ENCODE measurements around the gene SHOX. TPM values are rescaled to one million over a fixed set of nuclear protein-coding genes. Genes with fewer than 3 reads are reported as not detected.

The SHOX gene
- total RNA-seq, 1 donor, result 13.4 TPM

DNA sequence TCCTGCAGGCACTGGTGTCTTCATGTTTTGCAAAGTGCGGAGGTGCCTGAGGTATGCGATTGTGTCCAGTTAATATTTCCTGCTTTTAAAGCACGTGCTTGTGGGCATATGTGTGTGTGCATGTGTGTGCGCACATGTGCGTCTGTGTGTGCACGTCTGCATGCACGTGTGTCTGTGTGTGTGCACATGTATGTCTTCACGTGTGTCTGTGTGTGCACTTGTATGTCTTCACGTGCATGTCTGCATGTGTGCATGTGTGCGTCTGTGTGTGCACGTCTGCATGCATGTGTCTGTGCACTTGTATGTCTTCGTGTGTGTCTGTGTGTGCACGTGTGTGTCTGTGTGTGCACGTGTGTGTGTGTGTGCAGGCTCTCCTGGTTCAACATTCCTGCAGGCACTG, 49.5 kb downstream of the SHOX start:
- Histone ChIP-seq H3K36me3 (ENCODE audit: insufficient read depth, low read length) (no peaks in the 10 kb centered on the region), H4K20me1 (ENCODE audit: insufficient read depth, low read length) (no peaks in the 10 kb centered on the region), H3K79me2 (ENCODE audit: insufficient read depth, low read length) (no peaks in the 10 kb centered on the region), H3K4me1 (ENCODE audit: insufficient read depth, low read length) (no peaks in the 10 kb centered on the region), H3K4me3 (ENCODE audit: insufficient read depth, low read length) (no peak overlapping the region), H3K27ac (ENCODE audit: low read depth, low read length) (no peak overlapping the region), H2AFZ (ENCODE audit: low read length) (no peak overlapping the region), H3K27me3 (ENCODE audit: insufficient read depth, low read length) (no peaks in the 10 kb centered on the region), H3K4me2 (ENCODE audit: insufficient read depth, low read length) (no peak overlapping the region), H3K9me3 (ENCODE audit: low read depth, low read length) (no peaks in the 10 kb centered on the region)
- DNase-seq (ENCODE audit: insufficient read length, low spot score, missing footprints), result no peak
- TF ChIP-seq, protein P1, sequence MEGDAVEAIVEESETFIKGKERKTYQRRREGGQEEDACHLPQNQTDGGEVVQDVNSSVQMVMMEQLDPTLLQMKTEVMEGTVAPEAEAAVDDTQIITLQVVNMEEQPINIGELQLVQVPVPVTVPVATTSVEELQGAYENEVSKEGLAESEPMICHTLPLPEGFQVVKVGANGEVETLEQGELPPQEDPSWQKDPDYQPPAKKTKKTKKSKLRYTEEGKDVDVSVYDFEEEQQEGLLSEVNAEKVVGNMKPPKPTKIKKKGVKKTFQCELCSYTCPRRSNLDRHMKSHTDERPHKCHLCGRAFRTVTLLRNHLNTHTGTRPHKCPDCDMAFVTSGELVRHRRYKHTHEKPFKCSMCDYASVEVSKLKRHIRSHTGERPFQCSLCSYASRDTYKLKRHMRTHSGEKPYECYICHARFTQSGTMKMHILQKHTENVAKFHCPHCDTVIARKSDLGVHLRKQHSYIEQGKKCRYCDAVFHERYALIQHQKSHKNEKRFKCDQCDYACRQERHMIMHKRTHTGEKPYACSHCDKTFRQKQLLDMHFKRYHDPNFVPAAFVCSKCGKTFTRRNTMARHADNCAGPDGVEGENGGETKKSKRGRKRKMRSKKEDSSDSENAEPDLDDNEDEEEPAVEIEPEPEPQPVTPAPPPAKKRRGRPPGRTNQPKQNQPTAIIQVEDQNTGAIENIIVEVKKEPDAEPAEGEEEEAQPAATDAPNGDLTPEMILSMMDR (IDR thresholded peaks at IDR 0.05; ENCODE audit: extremely low read depth, low read depth, low read length), result no peak

DNA sequence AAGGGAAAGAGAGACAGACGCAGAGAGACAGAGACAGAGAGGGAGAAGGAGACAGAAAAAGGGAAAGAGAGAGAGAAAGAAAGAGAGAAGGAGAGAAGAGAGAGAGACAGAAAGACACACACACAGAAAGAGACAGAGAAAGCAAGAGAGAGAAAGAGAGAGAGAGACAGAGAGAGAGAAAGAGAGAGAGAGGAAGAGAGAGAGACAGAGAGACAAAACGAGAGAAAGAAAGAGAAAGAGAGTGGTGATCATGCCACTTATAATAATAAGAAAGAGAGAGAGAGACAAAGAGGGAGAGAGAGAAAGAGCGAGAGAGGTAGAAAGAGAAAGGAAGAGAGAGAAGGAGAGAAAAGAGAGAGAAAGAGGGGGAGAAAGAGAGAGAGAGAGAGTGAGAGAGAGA, 51.4 kb downstream of the SHOX start:
- DNase-seq (ENCODE audit: insufficient read length, low spot score, missing footprints), result no peak
- TF ChIP-seq, protein P1 (IDR thresholded peaks at IDR 0.05; ENCODE audit: extremely low read depth, low read depth, low read length), result no peak
- Histone ChIP-seq H3K9me3 (ENCODE audit: low read depth, low read length) (no peaks in the 10 kb centered on the region), H3K4me2 (ENCODE audit: insufficient read depth, low read length) (no peak overlapping the region), H3K27me3 (ENCODE audit: insufficient read depth, low read length) (no peaks in the 10 kb centered on the region), H3K4me1 (ENCODE audit: insufficient read depth, low read length) (no peaks in the 10 kb centered on the region), H3K36me3 (ENCODE audit: insufficient read depth, low read length) (no peaks in the 10 kb centered on the region), H3K27ac (ENCODE audit: low read depth, low read length) (no peak overlapping the region), H3K79me2 (ENCODE audit: insufficient read depth, low read length) (no peaks in the 10 kb centered on the region), H2AFZ (ENCODE audit: low read length) (no peak overlapping the region), H3K4me3 (ENCODE audit: insufficient read depth, low read length) (no peak overlapping the region), H4K20me1 (ENCODE audit: insufficient read depth, low read length) (no peaks in the 10 kb centered on the region)

GRCh38 chrX:682892-683291, 52.3 kb downstream of the SHOX start:
- Histone ChIP-seq H3K27me3 (ENCODE audit: insufficient read depth, low read length) (no peaks in the 10 kb centered on the region), H2AFZ (ENCODE audit: low read length) (no peak overlapping the region), H3K9me3 (ENCODE audit: low read depth, low read length) (no peaks in the 10 kb centered on the region), H3K79me2 (ENCODE audit: insufficient read depth, low read length) (no peaks in the 10 kb centered on the region), H3K4me3 (ENCODE audit: insufficient read depth, low read length) (no peak overlapping the region), H3K27ac (ENCODE audit: low read depth, low read length) (no peak overlapping the region), H4K20me1 (ENCODE audit: insufficient read depth, low read length) (no peaks in the 10 kb centered on the region), H3K4me2 (ENCODE audit: insufficient read depth, low read length) (no peak overlapping the region), H3K36me3 (ENCODE audit: insufficient read depth, low read length) (no peaks in the 10 kb centered on the region), H3K4me1 (ENCODE audit: insufficient read depth, low read length) (no peaks in the 10 kb centered on the region)
- TF ChIP-seq, protein P1 (IDR thresholded peaks at IDR 0.05; ENCODE audit: extremely low read depth, low read depth, low read length), result no peak
- DNase-seq (ENCODE audit: insufficient read length, low spot score, missing footprints), result no peak

DNA sequence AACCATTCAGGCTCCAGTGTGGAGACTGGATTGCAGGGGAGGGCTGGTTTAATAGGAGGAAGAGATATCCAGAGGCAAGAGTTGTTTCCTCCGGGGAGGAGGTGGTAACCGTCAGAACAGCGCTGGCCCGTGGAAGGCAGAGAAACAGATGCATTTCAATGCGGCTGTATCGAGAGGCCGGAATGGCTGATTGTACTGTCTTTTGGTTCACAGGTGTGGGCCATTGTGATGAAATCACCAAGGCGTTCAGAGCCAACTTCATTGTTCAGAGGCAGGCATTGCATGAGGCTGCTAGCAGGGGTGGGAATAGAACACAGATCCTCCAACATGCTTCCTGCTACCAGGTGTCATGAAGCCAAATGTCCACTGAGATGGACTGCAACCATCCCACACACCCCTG, 53.0 kb downstream of the SHOX start:
- no peak overlapping the region for H3K4me2 ChIP-seq (ENCODE audit: insufficient read depth, low read length)
- H3K36me3 ChIP-seq (ENCODE audit: insufficient read depth, low read length), result no peaks in the 10 kb centered on the region
- no peak for DNase-seq (ENCODE audit: insufficient read length, low spot score, missing footprints)
- no peaks in the 10 kb centered on the region for H3K79me2 ChIP-seq (ENCODE audit: insufficient read depth, low read length)
- no peak overlapping the region for H2AFZ ChIP-seq (ENCODE audit: low read length)
- TF ChIP-seq, protein P1 (IDR thresholded peaks at IDR 0.05; ENCODE audit: extremely low read depth, low read depth, low read length), result no peak
- no peaks in the 10 kb centered on the region for H3K27me3 ChIP-seq (ENCODE audit: insufficient read depth, low read length)
- no peak overlapping the region for H3K27ac ChIP-seq (ENCODE audit: low read depth, low read length)
- H3K9me3 ChIP-seq (ENCODE audit: low read depth, low read length), result no peaks in the 10 kb centered on the region
- H3K4me1 ChIP-seq (ENCODE audit: insufficient read depth, low read length), result no peaks in the 10 kb centered on the region
- no peak overlapping the region for H3K4me3 ChIP-seq (ENCODE audit: insufficient read depth, low read length)
- no peaks in the 10 kb centered on the region for H4K20me1 ChIP-seq (ENCODE audit: insufficient read depth, low read length)
